HepG2 (cell line): ENCODE data around the gene MINDY1. TPM values are rescaled to one million over a fixed set of nuclear protein-coding genes. Genes with fewer than 3 reads are reported as not detected.

Experiments
- EP300 ChIP-seq, 3 experiments: sonication (generic) in 1 of 3; formaldehyde crosslinking in 1 of 3; IDR thresholded peaks; 2 replicates each; pipeline versions ENCODE4 v1.5.1 to v1.6.1; 2011 to 2020; ENCODE audit warnings: low read depth in 2 of 3, low read length in 2 of 3, borderline replicate concordance in 1 of 3, improper control_type of control experiment in 1 of 3, mild to moderate bottlenecking in 1 of 3, missing genetic modification reagents in 1 of 3, moderate library complexity in 1 of 3
- GATAD2A ChIP-seq: IDR thresholded peaks from 2 replicates; pipeline ENCODE4 v1.6.1; 2016
- JUNB ChIP-seq: sonication (generic); formaldehyde crosslinking; IDR thresholded peaks from 2 replicates; pipeline ENCODE4 v1.8.0; 2022; ENCODE audit warnings: missing genetic modification reagents, mild to moderate bottlenecking, borderline replicate concordance
- NR2F1 ChIP-seq, 2 experiments: fragments of 450-650 bp in 1 of 2; formaldehyde crosslinking in 1 of 2; IDR thresholded peaks; 2 replicates each; pipeline versions ENCODE4 v1.5.0 to v1.6.1; 2016 to 2020; ENCODE audit warnings: mild to moderate bottlenecking in 1 of 2, missing compliant biosample characterization in 1 of 2, missing genetic modification reagents in 1 of 2, moderate library complexity in 1 of 2
- REL ChIP-seq: sonication (generic); formaldehyde crosslinking; conservative IDR thresholded peaks from 2 replicates; pipeline ENCODE4 v1.8.0; 2022; ENCODE audit warnings: mild to moderate bottlenecking, missing genetic modification reagents, moderate library complexity
- SOX5 ChIP-seq: IDR thresholded peaks from 2 replicates; pipeline ENCODE4 v1.6.1; 2016; ENCODE audit warnings: borderline replicate concordance
- SRSF9 ChIP-seq: fragments of 200-400 bp; formaldehyde crosslinking; IDR thresholded peaks from 2 replicates; pipeline ENCODE4 v1.6.1; 2018; ENCODE audit warnings: borderline replicate concordance, mild to moderate bottlenecking, low read depth, low read length; ENCODE audit not compliant: insufficient read depth, poor library complexity, severe bottlenecking
- ZFP37 ChIP-seq: sonication (generic); formaldehyde crosslinking; IDR thresholded peaks from 2 replicates; pipeline ENCODE4 v1.4.0; 2020; ENCODE audit warnings: missing genetic modification reagents, borderline replicate concordance
- ZFY ChIP-seq: sonication (generic); formaldehyde crosslinking; IDR thresholded peaks from 2 replicates; pipeline ENCODE4 v1.4.0; 2020; ENCODE audit warnings: missing genetic modification reagents
- ZNF101 ChIP-seq: sonication (generic); formaldehyde crosslinking; IDR thresholded peaks from 2 replicates; pipeline ENCODE4 v1.4.0; 2020; ENCODE audit warnings: mild to moderate bottlenecking, low read depth, missing genetic modification reagents, borderline replicate concordance
- ZNF20 ChIP-seq: sonication (generic); formaldehyde crosslinking; IDR thresholded peaks from 2 replicates; pipeline ENCODE4 v1.4.0; 2020; ENCODE audit warnings: mild to moderate bottlenecking, moderate library complexity, missing genetic modification reagents
- ZNF224 ChIP-seq: sonication (generic); formaldehyde crosslinking; IDR thresholded peaks from 2 replicates; pipeline ENCODE4 v1.5.0; 2020; ENCODE audit warnings: mild to moderate bottlenecking, missing genetic modification reagents
- ZNF382 ChIP-seq: sonication (generic); formaldehyde crosslinking; IDR thresholded peaks from 2 replicates; pipeline ENCODE4 v1.5.0; 2020; ENCODE audit warnings: missing genetic modification reagents, mild to moderate bottlenecking, borderline replicate concordance
- ZNF605 ChIP-seq: sonication (generic); formaldehyde crosslinking; IDR thresholded peaks from 2 replicates; pipeline ENCODE4 v1.8.0; 2022; ENCODE audit warnings: mild to moderate bottlenecking, missing genetic modification reagents
- ZNF672 ChIP-seq: sonication (generic); formaldehyde crosslinking; IDR thresholded peaks from 2 replicates; pipeline ENCODE4 v1.8.1; 2022; ENCODE audit warnings: missing genetic modification reagents
- ZSCAN30 ChIP-seq: sonication (generic); formaldehyde crosslinking; IDR thresholded peaks from 2 replicates; pipeline ENCODE4 v1.5.0; 2020; ENCODE audit warnings: mild to moderate bottlenecking, missing genetic modification reagents
- polyA plus RNA-seq, 8 experiments: library from polyadenylated mRNA; depleted of rRNA in 3 of 8; stranded (reverse) in 7 of 8; unstranded in 1 of 8; fragments of >200 nt; fragmentation: Illumina TruSeq in 4 of 8; extraction: Trizol in 4 of 8; gene quantifications; 2 replicates each; pipeline versions ENCODE4 v1.2.1 to v1.2.3, GENCODE V29; 2011 to 2016; ENCODE audit warnings: low read depth in 4 of 8, missing spikeins in 1 of 8, mixed read lengths in 1 of 8; ENCODE audit not compliant: insufficient read depth in 1 of 8
- total RNA-seq, 5 experiments: library from RNA; depleted of rRNA; stranded (reverse); fragments of >200 nt; fragmentation: Illumina TruSeq; extraction: Trizol; gene quantifications; 2 replicates each; pipeline ENCODE4 v1.2.3, GENCODE V29; 2016; ENCODE audit warnings: low read depth in 1 of 5
- TF ChIP-seq, protein P1 (sequence below): sonication (generic); formaldehyde crosslinking; IDR thresholded peaks from 2 replicates; pipeline ENCODE4 v1.5.1; 2020; ENCODE audit warnings: mild to moderate bottlenecking, missing genetic modification reagents, borderline replicate concordance
- TF ChIP-seq, protein P2 (sequence below): sonication (generic); formaldehyde crosslinking; IDR thresholded peaks from 2 replicates; pipeline ENCODE4 v1.5.0; 2020; ENCODE audit warnings: mild to moderate bottlenecking, missing genetic modification reagents, moderate library complexity

MINDY1 gene
- total and polyA plus RNA-seq, 2 of the 13 experiments (the other 11 are each of a cell fraction or from before 2014, with no cell fraction given): 11.1 to 15.0 TPM

DNA sequence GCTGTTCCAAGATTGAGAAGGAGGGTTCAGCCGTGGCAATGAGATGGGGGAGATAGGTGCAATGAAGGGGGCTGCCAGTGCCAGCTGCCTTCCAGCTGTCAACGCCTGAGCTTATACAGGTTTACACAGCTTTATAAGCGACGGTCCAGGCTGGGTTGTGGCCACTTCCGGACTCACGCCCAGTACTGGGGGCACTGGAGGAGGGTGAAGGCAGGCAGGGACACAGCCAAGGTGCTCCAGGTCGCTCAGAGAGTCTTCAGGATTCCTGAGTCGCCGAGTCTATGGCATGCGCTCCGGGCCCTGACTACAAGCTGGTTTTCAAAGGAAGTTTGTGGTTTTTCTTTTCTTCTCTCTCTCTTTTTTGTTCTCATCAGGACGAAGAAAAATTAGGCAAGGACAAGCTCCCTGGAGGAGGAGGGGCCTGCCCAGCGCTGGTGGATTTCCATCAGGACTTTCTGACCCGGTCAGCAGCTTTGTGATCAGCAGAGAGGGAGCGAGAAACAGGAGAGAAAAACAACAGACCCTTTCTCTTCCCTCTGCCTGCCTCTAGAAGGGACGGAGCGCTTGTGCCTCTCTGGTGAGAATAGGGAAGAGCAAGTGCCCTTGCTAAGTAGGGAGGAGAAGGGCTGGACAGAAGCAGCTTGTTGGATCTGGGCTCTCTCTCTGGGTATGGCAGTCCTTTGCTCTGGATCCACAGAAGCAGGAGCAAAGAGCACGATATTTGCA lies at the start of gene MINDY1 (continued):
- TF ChIP-seq NR2F1 (CRISPR knock-in tag; IDR thresholded peaks at IDR 0.05) (no peak), ZFP37 (CRISPR knock-in tag) (no peak), ZNF101 (no peak), SRSF9 (no peak), ZNF672 (CRISPR knock-in tag) (no peak), ZNF224 (CRISPR knock-in tag) (no peak), JUNB (CRISPR knock-in tag) (no peak), GATAD2A (CRISPR knock-in tag) (peak; percentile 33; the same call in 1 of the 2 replicates), EP300 (IDR thresholded peaks at IDR 0.05; ENCODE audit: low read depth in 2 of 2, low read length in 2 of 2) (peak in 1 of 2 experiments; percentile 24; a peak in 1 of 4 replicates), EP300 (CRISPR knock-in tag; IDR thresholded peaks at IDR 0.05; ENCODE audit: borderline replicate concordance) (no peak), ZNF605 (CRISPR knock-in tag) (no peak), ZFY (CRISPR knock-in tag) (peak; percentile 9; the same call in 1 of the 2 replicates), ZNF20 (CRISPR knock-in tag) (no peak), ZSCAN30 (0 out of 2 replicates have a peak, but pooled peaks have one; percentile 36), REL (no peak), ZNF382 (CRISPR knock-in tag) (no peak), SOX5 (CRISPR knock-in tag) (0 out of 2 replicates have a peak, but pooled peaks have one; percentile 48)
- TF ChIP-seq, protein P1, sequence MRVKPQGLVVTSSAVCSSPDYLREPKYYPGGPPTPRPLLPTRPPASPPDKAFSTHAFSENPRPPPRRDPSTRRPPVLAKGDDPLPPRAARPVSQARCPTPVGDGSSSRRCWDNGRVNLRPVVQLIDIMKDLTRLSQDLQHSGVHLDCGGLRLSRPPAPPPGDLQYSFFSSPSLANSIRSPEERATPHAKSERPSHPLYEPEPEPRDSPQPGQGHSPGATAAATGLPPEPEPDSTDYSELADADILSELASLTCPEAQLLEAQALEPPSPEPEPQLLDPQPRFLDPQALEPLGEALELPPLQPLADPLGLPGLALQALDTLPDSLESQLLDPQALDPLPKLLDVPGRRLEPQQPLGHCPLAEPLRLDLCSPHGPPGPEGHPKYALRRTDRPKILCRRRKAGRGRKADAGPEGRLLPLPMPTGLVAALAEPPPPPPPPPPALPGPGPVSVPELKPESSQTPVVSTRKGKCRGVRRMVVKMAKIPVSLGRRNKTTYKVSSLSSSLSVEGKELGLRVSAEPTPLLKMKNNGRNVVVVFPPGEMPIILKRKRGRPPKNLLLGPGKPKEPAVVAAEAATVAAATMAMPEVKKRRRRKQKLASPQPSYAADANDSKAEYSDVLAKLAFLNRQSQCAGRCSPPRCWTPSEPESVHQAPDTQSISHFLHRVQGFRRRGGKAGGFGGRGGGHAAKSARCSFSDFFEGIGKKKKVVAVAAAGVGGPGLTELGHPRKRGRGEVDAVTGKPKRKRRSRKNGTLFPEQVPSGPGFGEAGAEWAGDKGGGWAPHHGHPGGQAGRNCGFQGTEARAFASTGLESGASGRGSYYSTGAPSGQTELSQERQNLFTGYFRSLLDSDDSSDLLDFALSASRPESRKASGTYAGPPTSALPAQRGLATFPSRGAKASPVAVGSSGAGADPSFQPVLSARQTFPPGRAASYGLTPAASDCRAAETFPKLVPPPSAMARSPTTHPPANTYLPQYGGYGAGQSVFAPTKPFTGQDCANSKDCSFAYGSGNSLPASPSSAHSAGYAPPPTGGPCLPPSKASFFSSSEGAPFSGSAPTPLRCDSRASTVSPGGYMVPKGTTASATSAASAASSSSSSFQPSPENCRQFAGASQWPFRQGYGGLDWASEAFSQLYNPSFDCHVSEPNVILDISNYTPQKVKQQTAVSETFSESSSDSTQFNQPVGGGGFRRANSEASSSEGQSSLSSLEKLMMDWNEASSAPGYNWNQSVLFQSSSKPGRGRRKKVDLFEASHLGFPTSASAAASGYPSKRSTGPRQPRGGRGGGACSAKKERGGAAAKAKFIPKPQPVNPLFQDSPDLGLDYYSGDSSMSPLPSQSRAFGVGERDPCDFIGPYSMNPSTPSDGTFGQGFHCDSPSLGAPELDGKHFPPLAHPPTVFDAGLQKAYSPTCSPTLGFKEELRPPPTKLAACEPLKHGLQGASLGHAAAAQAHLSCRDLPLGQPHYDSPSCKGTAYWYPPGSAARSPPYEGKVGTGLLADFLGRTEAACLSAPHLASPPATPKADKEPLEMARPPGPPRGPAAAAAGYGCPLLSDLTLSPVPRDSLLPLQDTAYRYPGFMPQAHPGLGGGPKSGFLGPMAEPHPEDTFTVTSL (CRISPR knock-in tag): no peak
- TF ChIP-seq, protein P2, sequence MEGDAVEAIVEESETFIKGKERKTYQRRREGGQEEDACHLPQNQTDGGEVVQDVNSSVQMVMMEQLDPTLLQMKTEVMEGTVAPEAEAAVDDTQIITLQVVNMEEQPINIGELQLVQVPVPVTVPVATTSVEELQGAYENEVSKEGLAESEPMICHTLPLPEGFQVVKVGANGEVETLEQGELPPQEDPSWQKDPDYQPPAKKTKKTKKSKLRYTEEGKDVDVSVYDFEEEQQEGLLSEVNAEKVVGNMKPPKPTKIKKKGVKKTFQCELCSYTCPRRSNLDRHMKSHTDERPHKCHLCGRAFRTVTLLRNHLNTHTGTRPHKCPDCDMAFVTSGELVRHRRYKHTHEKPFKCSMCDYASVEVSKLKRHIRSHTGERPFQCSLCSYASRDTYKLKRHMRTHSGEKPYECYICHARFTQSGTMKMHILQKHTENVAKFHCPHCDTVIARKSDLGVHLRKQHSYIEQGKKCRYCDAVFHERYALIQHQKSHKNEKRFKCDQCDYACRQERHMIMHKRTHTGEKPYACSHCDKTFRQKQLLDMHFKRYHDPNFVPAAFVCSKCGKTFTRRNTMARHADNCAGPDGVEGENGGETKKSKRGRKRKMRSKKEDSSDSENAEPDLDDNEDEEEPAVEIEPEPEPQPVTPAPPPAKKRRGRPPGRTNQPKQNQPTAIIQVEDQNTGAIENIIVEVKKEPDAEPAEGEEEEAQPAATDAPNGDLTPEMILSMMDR (CRISPR knock-in tag): peak; percentile 72
